ENCODE results near the gene CEND1.

DNA sequence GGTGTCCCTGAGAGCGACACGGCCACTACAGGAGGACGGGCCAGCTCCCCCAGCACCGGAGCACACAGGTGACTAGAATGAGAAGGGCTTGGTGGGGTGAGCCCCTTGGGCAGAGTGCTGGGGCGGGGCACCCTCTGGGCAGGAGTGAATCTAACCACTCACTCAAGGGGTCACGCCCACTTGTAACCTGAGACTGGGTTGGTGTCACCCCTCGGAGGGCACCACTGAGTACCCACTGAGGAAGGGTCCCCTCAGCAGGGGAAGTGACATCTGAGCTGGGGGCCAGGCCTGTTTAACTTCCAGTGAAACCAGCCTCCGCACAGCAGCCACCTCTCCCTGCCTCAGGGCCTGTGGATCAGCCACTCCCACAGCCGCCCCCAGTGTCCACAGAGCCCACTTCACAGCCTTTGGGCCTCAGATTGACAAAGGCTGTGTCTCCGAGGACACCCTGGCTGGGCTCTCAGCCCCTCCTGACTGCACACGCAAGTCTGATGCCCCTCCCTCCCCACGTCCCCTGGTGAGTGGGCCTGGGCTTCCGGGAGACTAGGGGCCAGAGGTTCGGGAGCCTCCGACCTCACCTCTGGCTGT lies 18.2 kb downstream of the CEND1 start:
- TF ChIP-seq GATA2 (IDR thresholded peaks at IDR 0.05; ENCODE audit: low read depth, low read length), result no peak
- no peak for TF ChIP-seq GATA3 (IDR thresholded peaks at IDR 0.05; ENCODE audit: low read depth, low read length)

All from SH-SY5Y (cell line).